ENCODE results near the gene NHLRC4. TPM values are rescaled to one million over a fixed set of nuclear protein-coding genes. Genes with fewer than 3 reads are reported as not detected.
A peak's percentile ranks its signal among the peaks of the same experiment; 100 is the strongest.

NHLRC4 gene
- total RNA-seq, 2 experiments from 2014 or later: 0.41 to 0.72 TPM

DNA sequence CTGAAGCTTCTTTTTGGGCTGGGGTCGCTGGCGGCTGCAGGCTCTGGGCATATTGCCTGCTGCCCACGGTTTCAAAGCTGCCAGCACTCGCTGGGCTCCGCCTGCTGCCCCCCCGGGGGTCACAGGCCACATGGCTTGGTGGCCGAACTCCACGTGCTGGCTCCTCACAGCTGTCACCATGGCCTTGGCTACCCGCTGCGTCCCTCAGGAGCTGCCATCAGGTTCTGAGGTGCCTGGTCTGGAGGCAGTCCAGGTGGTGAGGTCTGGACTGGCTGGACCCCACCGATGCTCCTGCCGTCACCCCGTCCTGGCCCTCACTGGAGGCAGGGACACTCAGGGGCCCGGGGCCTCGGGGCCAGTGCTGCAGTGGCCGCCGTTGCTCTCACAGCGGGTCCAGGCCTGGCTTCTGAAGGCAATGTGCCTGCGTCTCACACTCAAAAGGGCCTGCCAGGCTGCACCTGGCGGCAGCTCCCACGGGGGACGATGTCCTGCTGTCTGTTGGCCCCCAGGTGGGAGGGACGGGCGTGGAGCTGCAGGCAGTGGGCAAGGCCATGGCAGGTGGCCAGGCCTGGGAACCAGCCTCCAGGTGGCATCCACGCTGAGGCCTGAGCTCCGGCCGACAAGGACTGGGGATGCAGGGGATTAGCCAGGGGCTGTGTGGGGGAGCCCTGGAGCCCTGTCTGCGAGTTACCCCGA, 26.0 kb upstream of the NHLRC4 start:
- ChIA-PET POLR2A (interaction anchor here (2.1 kb wide), 1 partner anchor 10 kb away, joined by 7 read pairs; no protein-coding TSS in a partner anchor), CTCF (interaction anchor here (0.9 kb wide), 1 partner anchor 26 kb away, joined by 3 read pairs; the partner anchor contains the start of gene NHLRC4)
- Mint-ChIP-seq H3K36me3 (ENCODE audit: low read depth) (peaks cover 8% of the 10 kb centered on the region), H3K4me1 (ENCODE audit: low read depth) (no peaks in the 10 kb centered on the region), H3K4me3 (no peak overlapping the region), H3K27ac (no peak overlapping the region), H3K27me3 (no peaks in the 10 kb centered on the region), H3K9me3 (no peaks in the 10 kb centered on the region)
- intact Hi-C loops (cut with micrococcal nuclease): no loop called here
- TF ChIP-seq CTCF (IDR thresholded peaks at IDR 0.05): no peak
- ATAC-seq (no peak), DNase-seq (no peak)

GRCh38 chr16:543301-544164, 23.3 kb upstream of the NHLRC4 start:
- no peak for DNase-seq
- no peak overlapping the region for H3K27ac Mint-ChIP-seq
- POLR2A ChIA-PET: interaction anchor here (0.5 to 0.7 kb wide), 2 partner anchors 13 to 42 kb away, joined by 3 read pairs; no protein-coding TSS in a partner anchor
- no peaks in the 10 kb centered on the region for H3K9me3 Mint-ChIP-seq
- H3K4me1 Mint-ChIP-seq (ENCODE audit: low read depth): no peaks in the 10 kb centered on the region
- H3K27me3 Mint-ChIP-seq: no peaks in the 10 kb centered on the region
- TF ChIP-seq CTCF (IDR thresholded peaks at IDR 0.05): no peak
- H3K36me3 Mint-ChIP-seq (ENCODE audit: low read depth): peaks cover 8% of the 10 kb centered on the region
- CTCF ChIA-PET: no interaction called here
- ATAC-seq: no peak
- intact Hi-C loops (cut with micrococcal nuclease): no loop called here
- no peak overlapping the region for H3K4me3 Mint-ChIP-seq

DNA sequence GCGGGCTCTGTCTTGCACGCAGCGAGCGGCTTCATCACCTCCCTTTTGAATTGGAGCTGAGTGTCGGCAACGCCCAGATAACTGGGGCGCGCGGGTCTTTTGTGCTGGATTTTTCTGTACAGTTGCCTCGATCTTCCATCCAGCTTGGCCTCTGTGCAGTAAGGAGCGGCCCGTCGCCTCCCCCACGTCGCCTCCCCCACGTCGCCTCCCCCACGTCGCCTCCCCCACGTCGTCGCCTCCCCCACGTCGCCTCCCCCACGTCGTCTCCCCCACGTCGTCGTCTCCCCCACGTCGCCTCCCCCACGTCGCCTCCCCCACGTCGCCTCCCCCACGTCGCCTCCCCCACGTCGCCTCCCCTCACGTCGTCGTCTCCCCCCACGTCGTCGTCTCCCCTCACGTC, 22.3 kb upstream of the NHLRC4 start:
- H3K36me3 Mint-ChIP-seq (ENCODE audit: low read depth): peaks cover 6% of the 10 kb centered on the region
- CTCF ChIA-PET: no interaction called here
- no peak for DNase-seq
- H3K27ac Mint-ChIP-seq: no peak overlapping the region
- H3K27me3 Mint-ChIP-seq: no peaks in the 10 kb centered on the region
- intact Hi-C loops (cut with micrococcal nuclease): no loop called here
- POLR2A ChIA-PET: no interaction called here
- no peak for TF ChIP-seq CTCF (IDR thresholded peaks at IDR 0.05)
- no peak overlapping the region for H3K4me3 Mint-ChIP-seq
- ATAC-seq: no peak
- H3K9me3 Mint-ChIP-seq: no peaks in the 10 kb centered on the region
- no peaks in the 10 kb centered on the region for H3K4me1 Mint-ChIP-seq (ENCODE audit: low read depth)

DNA sequence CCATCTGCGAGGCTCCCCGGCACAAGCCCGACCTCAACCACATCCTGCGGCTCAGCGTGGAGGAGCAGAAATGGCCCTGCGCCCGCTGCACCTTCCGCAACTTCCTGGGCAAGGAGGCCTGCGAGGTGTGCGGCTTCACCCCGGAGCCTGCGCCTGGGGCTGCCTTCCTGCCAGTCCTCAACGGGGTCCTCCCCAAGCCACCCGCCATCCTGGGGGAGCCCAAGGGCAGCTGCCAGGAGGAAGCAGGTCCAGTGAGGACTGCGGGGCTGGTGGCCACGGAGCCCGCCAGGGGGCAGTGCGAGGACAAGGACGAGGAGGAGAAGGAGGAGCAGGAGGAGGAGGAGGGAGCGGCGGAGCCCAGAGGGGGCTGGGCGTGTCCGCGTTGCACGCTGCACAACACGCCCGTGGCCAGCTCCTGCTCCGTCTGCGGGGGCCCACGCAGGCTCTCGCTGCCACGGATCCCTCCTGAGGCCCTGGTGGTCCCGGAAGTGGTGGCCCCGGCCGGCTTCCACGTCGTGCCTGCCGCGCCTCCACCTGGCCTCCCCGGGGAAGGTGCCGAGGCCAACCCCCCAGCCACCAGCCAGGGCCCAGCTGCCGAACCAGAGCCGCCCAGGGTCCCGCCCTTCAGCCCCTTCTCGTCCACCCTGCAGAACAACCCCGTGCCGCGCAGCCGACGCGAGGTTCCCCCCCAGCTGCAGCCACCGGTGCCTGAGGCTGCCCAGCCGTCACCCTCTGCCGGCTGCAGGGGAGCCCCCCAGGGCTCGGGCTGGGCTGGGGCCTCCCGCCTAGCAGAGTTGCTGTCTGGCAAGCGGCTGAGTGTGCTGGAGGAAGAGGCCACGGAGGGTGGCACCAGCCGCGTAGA, 19.7 kb upstream of the NHLRC4 start:
- Mint-ChIP-seq H3K36me3 (ENCODE audit: low read depth) (peaks cover 4% of the 10 kb centered on the region), H3K27me3 (no peaks in the 10 kb centered on the region), H3K4me1 (ENCODE audit: low read depth) (no peaks in the 10 kb centered on the region), H3K4me3 (no peak overlapping the region), H3K9me3 (no peaks in the 10 kb centered on the region), H3K27ac (no peak overlapping the region)
- DNase-seq (peak; percentile 56), ATAC-seq (peak; percentile 65)
- POLR2A ChIA-PET: interaction anchor here (1.1 kb wide), 1 partner anchor 19 kb away, joined by 3 read pairs; no protein-coding TSS in a partner anchor
- intact Hi-C loops (cut with micrococcal nuclease): no loop called here
- no peak for TF ChIP-seq CTCF (IDR thresholded peaks at IDR 0.05)
- CTCF ChIA-PET: interaction anchor here (1.9 kb wide), 1 partner anchor 19 kb away, joined by 5 read pairs; the partner anchor contains the start of gene CAPN15
